Upper lobe of right lung (tissue), 1 donor: ENCODE measurements around the gene TSPAN12. TPM values are rescaled to one million over a fixed set of nuclear protein-coding genes. Genes with fewer than 3 reads are reported as not detected.
"Not testable (repeated sequence)": the region's sequence is repeated elsewhere in the genome, so short reads cannot be mapped to it uniquely, and the experiment has no call there.

Experiments
- ATAC-seq: fragments of 200-7000 bp; cut with Tn5 transposase; one replicate; pipeline ENCODE4 v1.9.1; 2020; ENCODE audit warnings: mild to moderate bottlenecking, moderate library complexity
- DNase-seq: peaks from one replicate; pipeline ENCODE4 v3.0.0-alpha.2; 2020
- H3K27ac ChIP-seq: fragments of 200-600 bp; one replicate; pipeline ENCODE4 v1.8.0; 2022
- H3K27me3 ChIP-seq: fragments of 200-600 bp; one replicate; pipeline ENCODE4 v1.8.0; 2022; ENCODE audit warnings: mild to moderate bottlenecking
- H3K36me3 ChIP-seq: fragments of 200-600 bp; one replicate; pipeline ENCODE4 v1.8.0; 2022
- H3K4me1 ChIP-seq: fragments of 200-600 bp; one replicate; pipeline ENCODE4 v1.8.0; 2022
- H3K4me3 ChIP-seq: fragments of 200-600 bp; one replicate; pipeline ENCODE4 v1.8.0; 2022; ENCODE audit warnings: mild to moderate bottlenecking
- H3K9me3 ChIP-seq: fragments of 200-600 bp; one replicate; pipeline ENCODE4 v1.8.0; 2022
- CTCF ChIP-seq: fragments of 200-600 bp; IDR thresholded peaks from one replicate; pipeline ENCODE4 v1.8.0; 2022; ENCODE audit warnings: antibody characterized with exemption
- intact Hi-C: fragments of 100-400 bp; cut with DNase I; formaldehyde crosslinking; loops from one replicate; pipeline ENCODE4 v1.11.0; 2022
- total RNA-seq: library from RNA; stranded (reverse); fragmentation: NEBNext Ultra II Directional; extraction: Animal tissue kit (Norgen Biotek cat#: 25700); gene quantifications from one replicate; pipeline ENCODE4 v1.2.1, GENCODE V29; 2021
- donor health status: DM: no; HTN: yes; CAD: no; lungs with severe emphysema.

TSPAN12 gene
- total RNA-seq, 1 donor from 2014 or later: 51.8 TPM

- Histone ChIP-seq H3K4me1 (no peaks in the 10 kb centered on the region), H3K27me3 (no peaks in the 10 kb centered on the region), H3K36me3 (no peaks in the 10 kb centered on the region), H3K4me3 (no peak overlapping the region), H3K9me3 (no peaks in the 10 kb centered on the region), H3K27ac (no peak overlapping the region)
- DNase-seq: no peak
- no peak for ATAC-seq
- intact Hi-C loops: no loop called here
- TF ChIP-seq CTCF: no peak
These were observed 74.7 kb downstream of the TSPAN12 start for GRCh38 chr7:120783273-120783672.

GRCh38 chr7:120781924-120782323 lies 76.0 kb downstream of the TSPAN12 start:
- H3K4me3 ChIP-seq, H3K36me3 ChIP-seq, H3K4me1 ChIP-seq, ATAC-seq, H3K9me3 ChIP-seq, intact Hi-C loops, H3K27ac ChIP-seq, H3K27me3 ChIP-seq, DNase-seq: not testable (repeated sequence)

- Histone ChIP-seq H3K27ac (no peak overlapping the region), H3K36me3 (no peaks in the 10 kb centered on the region), H3K27me3 (no peaks in the 10 kb centered on the region), H3K4me3 (no peak overlapping the region), H3K4me1 (no peaks in the 10 kb centered on the region), H3K9me3 (no peaks in the 10 kb centered on the region)
- ATAC-seq (no peak), DNase-seq (no peak)
- TF ChIP-seq CTCF: no peak
- intact Hi-C loops: no loop called here
These were observed 77.0 kb downstream of the TSPAN12 start for GRCh38 chr7:120780938-120781337.

GRCh38 chr7:120780451-120780850 lies 77.5 kb downstream of the TSPAN12 start:
- H3K4me1 ChIP-seq, ATAC-seq, H3K4me3 ChIP-seq, H3K9me3 ChIP-seq, H3K36me3 ChIP-seq, intact Hi-C loops, H3K27ac ChIP-seq, H3K27me3 ChIP-seq, DNase-seq: not testable (repeated sequence)

GRCh38 chr7:120779078-120779477 lies 78.9 kb downstream of the TSPAN12 start:
- H3K27ac ChIP-seq, H3K9me3 ChIP-seq, H3K27me3 ChIP-seq, DNase-seq, H3K36me3 ChIP-seq, ATAC-seq, H3K4me3 ChIP-seq, H3K4me1 ChIP-seq, intact Hi-C loops: not testable (repeated sequence)

GRCh38 chr7:120775755-120776154 lies 82.2 kb downstream of the TSPAN12 start:
- ATAC-seq: no peak
- H3K9me3 ChIP-seq: no peaks in the 10 kb centered on the region
- H3K36me3 ChIP-seq: no peaks in the 10 kb centered on the region
- H3K27ac ChIP-seq: no peak overlapping the region
- no peaks in the 10 kb centered on the region for H3K27me3 ChIP-seq
- no peaks in the 10 kb centered on the region for H3K4me1 ChIP-seq
- DNase-seq: no peak
- intact Hi-C loops: no loop called here
- TF ChIP-seq CTCF: no peak
- H3K4me3 ChIP-seq: no peak overlapping the region

GRCh38 chr7:120774481-120774880 lies 83.5 kb downstream of the TSPAN12 start:
- ATAC-seq (no peak), DNase-seq (no peak)
- Histone ChIP-seq H3K4me3 (no peak overlapping the region), H3K36me3 (no peaks in the 10 kb centered on the region), H3K4me1 (no peaks in the 10 kb centered on the region), H3K27me3 (no peaks in the 10 kb centered on the region), H3K9me3 (no peaks in the 10 kb centered on the region), H3K27ac (no peak overlapping the region)
- intact Hi-C loops: no loop called here
- no peak for TF ChIP-seq CTCF
